Kidney capillary endothelial cell (primary cell): ENCODE measurements around the gene WDR76.

Source experiments
- DNase-seq: peaks from one replicate; pipeline ENCODE4 v3.0.0-alpha.2; 2018; ENCODE audit warnings: low spot score

Gene WDR76

DNA sequence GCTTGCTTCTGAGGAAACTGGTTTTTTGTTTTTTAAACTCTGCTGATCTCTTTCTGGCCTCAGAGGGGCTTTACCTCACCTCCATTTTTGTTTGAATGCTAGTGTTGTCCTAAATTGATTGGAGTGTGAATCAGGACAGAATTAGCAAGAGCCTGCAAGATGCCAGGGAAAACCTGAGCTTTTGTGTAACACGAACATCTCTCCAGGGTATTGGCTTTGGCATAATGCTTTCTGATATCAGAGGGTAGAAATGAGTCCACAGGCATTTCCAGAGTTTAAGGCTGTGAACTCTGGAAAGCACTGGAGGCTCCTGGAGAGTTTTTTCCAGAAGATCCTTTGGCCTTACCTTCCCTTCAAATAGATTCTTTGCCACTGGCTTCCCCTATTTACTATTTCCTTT lies 87.1 kb downstream of the WDR76 start:
- no peak for DNase-seq

DNA sequence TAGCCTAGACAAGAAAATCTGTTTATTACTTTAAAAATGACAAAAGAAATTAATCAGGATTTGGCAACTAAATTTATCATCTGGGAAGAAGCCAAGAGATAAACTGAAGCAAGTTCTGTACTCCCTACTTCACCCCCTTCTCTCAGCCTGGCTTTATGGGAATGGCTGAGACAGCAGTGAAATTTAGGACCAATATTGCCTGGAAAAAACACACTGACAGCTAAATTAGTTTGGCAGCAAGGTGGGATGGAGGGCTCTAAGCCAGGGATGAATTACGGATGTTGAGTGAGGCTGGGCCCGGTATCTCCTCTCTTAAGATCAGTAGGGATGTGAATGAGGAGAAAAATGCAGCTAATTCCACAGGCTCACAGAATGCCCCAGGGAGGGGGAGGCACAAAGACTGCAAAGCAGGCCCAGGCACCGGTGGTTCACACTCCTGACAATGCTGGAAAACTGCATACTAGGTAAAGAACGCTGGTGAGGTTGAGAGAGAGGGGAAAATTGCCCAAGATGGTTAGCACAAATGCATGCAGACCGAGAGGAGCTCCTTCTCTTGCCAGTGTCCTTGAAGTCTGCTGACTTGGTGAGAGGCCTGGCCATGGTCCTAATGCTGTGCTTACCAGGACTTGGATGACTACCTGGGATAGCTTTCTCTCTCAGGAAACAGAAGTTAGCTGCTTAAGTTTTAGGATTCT lies 89.0 kb downstream of the WDR76 start:
- no peak for DNase-seq

DNA sequence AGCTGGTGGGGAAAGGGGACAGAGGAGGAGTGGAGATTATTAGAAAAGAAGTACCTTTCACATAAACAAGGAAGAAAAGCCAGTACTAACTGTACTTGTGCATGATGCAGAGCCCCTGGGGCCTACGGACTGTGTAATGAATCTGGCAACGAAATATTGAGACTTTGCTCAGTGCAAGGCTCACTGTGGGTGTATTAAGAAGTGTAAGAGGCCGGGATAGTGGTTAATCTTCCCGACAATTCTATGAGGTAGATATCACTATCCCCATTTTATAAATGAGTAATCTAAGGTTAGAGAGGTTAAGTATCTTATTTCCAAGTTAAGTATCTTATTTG lies 89.5 kb downstream of the WDR76 start:
- no peak for DNase-seq
